Panc1 (cell line): ENCODE data around the gene L3MBTL2. TPM values are rescaled to one million over a fixed set of nuclear protein-coding genes. Genes with fewer than 3 reads are reported as not detected.

ENCODE experiments used
- ATAC-seq: fragments of 200-7000 bp; cut with Tn5 transposase; 2 replicates; pipeline ENCODE4 v1.9.1; 2020; ENCODE audit warnings: mild to moderate bottlenecking, moderate library complexity
- BruUV-seq: library from RNA; stranded (reverse); fragments of 400-500 nt; replicated peaks from 2 replicates; lab custom pipeline; 2021; lab: Mats Ljungman, UMichigan
- CTCF ChIA-PET: fragments of 300-600 bp; sonication (Branson Sonifier 250); formaldehyde crosslinking; loops from one replicate; lab custom pipeline; 2022; ENCODE audit warnings: antibody characterized with exemption; lab: Charles Lee
- POLR2A ChIA-PET: fragments of 300-600 bp; sonication (Branson Sonifier 250); formaldehyde crosslinking; loops from one replicate; lab custom pipeline; 2022; ENCODE audit warnings: antibody characterized with exemption; lab: Charles Lee
- DNase-seq: peaks from one replicate; pipeline ENCODE4 v3.0.0-alpha.2; 2010; ENCODE audit warnings: low read depth, low spot score
- H3K27ac ChIP-seq: 2 replicates; pipeline ENCODE4 v1.5.1; 2011; ENCODE audit warnings: mild to moderate bottlenecking, low read length, inconsistent platforms
- H3K27me3 ChIP-seq: fragments of 200-500 bp; sonication (Bioruptor generic); 2 replicates; pipeline ENCODE4 v1.6.0; 2014; ENCODE audit warnings: low read length, inconsistent platforms; ENCODE audit not compliant: control insufficient read depth, insufficient read depth
- H3K36me3 ChIP-seq: fragments of 200-500 bp; sonication (Bioruptor generic); 2 replicates; pipeline ENCODE4 v1.5.1; 2014; ENCODE audit warnings: inconsistent platforms, mild to moderate bottlenecking, low read length, moderate library complexity; ENCODE audit not compliant: control insufficient read depth, insufficient read depth
- H3K4me1 ChIP-seq: 2 replicates; pipeline ENCODE4 v1.5.1; 2011; ENCODE audit warnings: inconsistent platforms, mild to moderate bottlenecking, low read length, moderate library complexity; ENCODE audit not compliant: control insufficient read depth, insufficient read depth
- H3K4me3 ChIP-seq, 2 experiments: 2 replicates each; pipeline ENCODE4 v1.5.1; 2011 to 2012; ENCODE audit warnings: low read depth in 2 of 2, low read length in 2 of 2, mild to moderate bottlenecking in 2 of 2, inconsistent platforms in 1 of 2, moderate library complexity in 1 of 2
- H3K9me3 ChIP-seq: fragments of 200-500 bp; sonication (Bioruptor generic); 2 replicates; pipeline ENCODE4 v1.5.1; 2014; ENCODE audit warnings: low read depth, mild to moderate bottlenecking, inconsistent platforms, low read length, moderate library complexity; ENCODE audit not compliant: control insufficient read depth, insufficient read depth
- POLR2AphosphoS5 ChIP-seq: IDR thresholded peaks from 2 replicates; pipeline ENCODE4 v1.6.1; 2012; ENCODE audit warnings: mild to moderate bottlenecking, low read depth, low read length, moderate library complexity
- SIN3A ChIP-seq: IDR thresholded peaks from 2 replicates; pipeline ENCODE4 v1.6.1; 2012; ENCODE audit warnings: low read depth, mild to moderate bottlenecking, low read length, moderate library complexity, borderline replicate concordance; ENCODE audit not compliant: insufficient read depth
- TCF7L2 ChIP-seq: IDR thresholded peaks from 2 replicates; pipeline ENCODE4 v1.6.1; 2011; ENCODE audit warnings: mild to moderate bottlenecking, low read depth, low read length, inconsistent platforms
- in situ Hi-C: cut with HindIII; loops from 2 replicates; pipeline ENCODE4 v1.10.0; 2016; ENCODE audit warnings: low sequenced_read_pairs, low pct_unique_long_range_greater_than_20kb
- intact Hi-C: fragments of 100-400 bp; cut with micrococcal nuclease; formaldehyde crosslinking; loops from one replicate; pipeline ENCODE4 v1.10.0; 2022; ENCODE audit not compliant: unreplicated experiment
- total RNA-seq: library from RNA; stranded (reverse); gene quantifications from one replicate; pipeline ENCODE4 v1.2.1, GENCODE V29; 2021; ENCODE audit not compliant: unreplicated experiment
- TF ChIP-seq, protein P1 (sequence below), 2 experiments: IDR thresholded peaks; 2 replicates each; pipeline ENCODE4 v1.6.1; 2011 to 2012; ENCODE audit warnings: low read depth in 2 of 2, control low read depth in 1 of 2, low read length in 1 of 2, mild to moderate bottlenecking in 1 of 2, moderate library complexity in 1 of 2; ENCODE audit not compliant: insufficient read depth in 1 of 2
- TF ChIP-seq, protein P2 (sequence below): fragments of 450-650 bp; IDR thresholded peaks from 2 replicates; pipeline ENCODE4 v1.5.1; 2017; ENCODE audit warnings: mild to moderate bottlenecking

L3MBTL2 gene
- total RNA-seq, 1 experiment from 2014 or later = 26.6 TPM

DNA sequence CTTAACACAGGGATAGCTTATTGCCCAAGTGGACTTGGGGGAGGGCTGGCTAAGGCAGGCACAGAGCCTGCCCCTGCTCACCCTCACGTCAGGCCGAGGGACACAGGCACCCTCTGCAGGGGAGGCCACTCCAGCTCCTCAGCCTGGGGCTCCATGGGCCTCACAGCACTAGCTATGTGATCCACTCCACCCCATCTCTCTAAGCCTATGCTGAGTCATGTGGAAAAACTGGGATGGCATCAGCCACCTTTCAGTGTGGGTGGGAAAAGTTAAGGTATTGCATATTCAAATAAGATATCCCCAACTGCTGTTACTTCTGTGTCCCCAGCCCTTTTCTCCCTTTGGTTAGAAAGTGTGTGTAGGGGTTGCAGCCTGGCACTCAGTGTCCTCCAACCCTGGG lies 58.6 kb downstream of the L3MBTL2 start:
- Histone ChIP-seq H3K9me3 (no peaks in the 10 kb centered on the region), H3K27me3 (no peaks in the 10 kb centered on the region), H3K4me1 (no peaks in the 10 kb centered on the region), H3K4me3 (no peak overlapping the region), H3K27ac (no peak overlapping the region), H3K36me3 (peaks cover 12% of the 10 kb centered on the region)
- in situ Hi-C loops (no loop called here), intact Hi-C loops (no loop called here)
- ChIA-PET CTCF (no interaction called here), POLR2A (no interaction called here)
- TF ChIP-seq, protein P1, sequence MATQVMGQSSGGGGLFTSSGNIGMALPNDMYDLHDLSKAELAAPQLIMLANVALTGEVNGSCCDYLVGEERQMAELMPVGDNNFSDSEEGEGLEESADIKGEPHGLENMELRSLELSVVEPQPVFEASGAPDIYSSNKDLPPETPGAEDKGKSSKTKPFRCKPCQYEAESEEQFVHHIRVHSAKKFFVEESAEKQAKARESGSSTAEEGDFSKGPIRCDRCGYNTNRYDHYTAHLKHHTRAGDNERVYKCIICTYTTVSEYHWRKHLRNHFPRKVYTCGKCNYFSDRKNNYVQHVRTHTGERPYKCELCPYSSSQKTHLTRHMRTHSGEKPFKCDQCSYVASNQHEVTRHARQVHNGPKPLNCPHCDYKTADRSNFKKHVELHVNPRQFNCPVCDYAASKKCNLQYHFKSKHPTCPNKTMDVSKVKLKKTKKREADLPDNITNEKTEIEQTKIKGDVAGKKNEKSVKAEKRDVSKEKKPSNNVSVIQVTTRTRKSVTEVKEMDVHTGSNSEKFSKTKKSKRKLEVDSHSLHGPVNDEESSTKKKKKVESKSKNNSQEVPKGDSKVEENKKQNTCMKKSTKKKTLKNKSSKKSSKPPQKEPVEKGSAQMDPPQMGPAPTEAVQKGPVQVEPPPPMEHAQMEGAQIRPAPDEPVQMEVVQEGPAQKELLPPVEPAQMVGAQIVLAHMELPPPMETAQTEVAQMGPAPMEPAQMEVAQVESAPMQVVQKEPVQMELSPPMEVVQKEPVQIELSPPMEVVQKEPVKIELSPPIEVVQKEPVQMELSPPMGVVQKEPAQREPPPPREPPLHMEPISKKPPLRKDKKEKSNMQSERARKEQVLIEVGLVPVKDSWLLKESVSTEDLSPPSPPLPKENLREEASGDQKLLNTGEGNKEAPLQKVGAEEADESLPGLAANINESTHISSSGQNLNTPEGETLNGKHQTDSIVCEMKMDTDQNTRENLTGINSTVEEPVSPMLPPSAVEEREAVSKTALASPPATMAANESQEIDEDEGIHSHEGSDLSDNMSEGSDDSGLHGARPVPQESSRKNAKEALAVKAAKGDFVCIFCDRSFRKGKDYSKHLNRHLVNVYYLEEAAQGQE (IDR thresholded peaks at IDR 0.05; ENCODE audit: insufficient read depth in 1 of 2, low read depth in 2 of 2, low read length in 1 of 2) = no peak
- no peak for TF ChIP-seq SIN3A
- DNase-seq = no peak
- no TSS peak for BruUV-seq
- no peak for ATAC-seq

DNA sequence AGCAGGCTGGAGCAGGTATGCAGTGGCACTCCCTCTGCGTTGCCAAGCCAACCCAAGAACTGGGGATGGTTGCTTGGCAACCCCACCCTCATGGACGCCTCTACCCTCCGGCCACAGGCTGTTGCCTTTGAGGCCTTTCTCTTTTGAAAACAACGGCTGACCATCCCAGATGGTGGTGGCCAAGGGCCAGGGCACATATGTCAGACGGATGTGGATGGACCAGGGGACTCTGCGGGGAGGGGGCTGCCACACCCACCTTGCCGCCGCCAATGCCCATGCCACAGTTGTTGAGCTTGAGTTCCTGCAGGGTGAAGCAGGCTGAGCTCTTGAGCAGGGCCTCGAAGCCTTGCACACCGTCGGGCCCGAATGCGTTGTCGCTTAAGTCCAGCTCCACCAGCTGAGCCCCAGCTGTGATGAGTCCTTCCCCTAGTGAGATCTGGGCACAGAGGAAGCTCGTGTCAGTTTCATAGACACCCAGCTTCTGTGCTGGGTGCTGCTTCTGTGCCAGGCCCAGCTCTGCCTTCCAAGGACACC lies 59.4 kb downstream of the L3MBTL2 start:
- intact Hi-C loops = no loop called here
- ChIA-PET CTCF (no interaction called here), POLR2A (no interaction called here)
- H3K36me3 ChIP-seq = peaks cover 8% of the 10 kb centered on the region
- no peak overlapping the region for H3K27ac ChIP-seq
- no TSS peak for BruUV-seq
- in situ Hi-C loops = no loop called here
- no peak for ATAC-seq
- no peak overlapping the region for H3K4me3 ChIP-seq
- no peaks in the 10 kb centered on the region for H3K27me3 ChIP-seq
- no peaks in the 10 kb centered on the region for H3K4me1 ChIP-seq
- H3K9me3 ChIP-seq = no peaks in the 10 kb centered on the region
- DNase-seq = no peak
- TF ChIP-seq, protein P2, sequence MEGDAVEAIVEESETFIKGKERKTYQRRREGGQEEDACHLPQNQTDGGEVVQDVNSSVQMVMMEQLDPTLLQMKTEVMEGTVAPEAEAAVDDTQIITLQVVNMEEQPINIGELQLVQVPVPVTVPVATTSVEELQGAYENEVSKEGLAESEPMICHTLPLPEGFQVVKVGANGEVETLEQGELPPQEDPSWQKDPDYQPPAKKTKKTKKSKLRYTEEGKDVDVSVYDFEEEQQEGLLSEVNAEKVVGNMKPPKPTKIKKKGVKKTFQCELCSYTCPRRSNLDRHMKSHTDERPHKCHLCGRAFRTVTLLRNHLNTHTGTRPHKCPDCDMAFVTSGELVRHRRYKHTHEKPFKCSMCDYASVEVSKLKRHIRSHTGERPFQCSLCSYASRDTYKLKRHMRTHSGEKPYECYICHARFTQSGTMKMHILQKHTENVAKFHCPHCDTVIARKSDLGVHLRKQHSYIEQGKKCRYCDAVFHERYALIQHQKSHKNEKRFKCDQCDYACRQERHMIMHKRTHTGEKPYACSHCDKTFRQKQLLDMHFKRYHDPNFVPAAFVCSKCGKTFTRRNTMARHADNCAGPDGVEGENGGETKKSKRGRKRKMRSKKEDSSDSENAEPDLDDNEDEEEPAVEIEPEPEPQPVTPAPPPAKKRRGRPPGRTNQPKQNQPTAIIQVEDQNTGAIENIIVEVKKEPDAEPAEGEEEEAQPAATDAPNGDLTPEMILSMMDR = no peak
- no peak for TF ChIP-seq POLR2AphosphoS5
- TF ChIP-seq, protein P1 (IDR thresholded peaks at IDR 0.05; ENCODE audit: insufficient read depth in 1 of 2, low read depth in 2 of 2, low read length in 1 of 2) = no peak
- TF ChIP-seq TCF7L2 = no peak
- TF ChIP-seq SIN3A = no peak
